Natural killer cell (primary cell): ENCODE results near the gene HAUS8. TPM values are rescaled to one million over a fixed set of nuclear protein-coding genes. Genes with fewer than 3 reads are reported as not detected.

Source experiments
- ATAC-seq, 3 donors: fragments of 150-1000 bp in 2 of 3; fragments of 200-7000 bp in 1 of 3; cut with Tn5 transposase; 1 replicate in 1 of 3; 2 replicates in 2 of 3; pipeline ENCODE4 v1.10.0; 2021; ENCODE audit warnings: mild to moderate bottlenecking in 2 of 3, moderate library complexity in 2 of 3
- DNase-seq, 2 donors: peaks; one replicate each; pipeline versions ENCODE4 v3.0.0 to v3.0.0-alpha.2; 2013 to 2021; ENCODE audit warnings: mixed read lengths in 1 of 2
- H3K27ac ChIP-seq: one replicate; pipeline ENCODE4 v1.5.1; 2013; ENCODE audit warnings: mild to moderate bottlenecking, low read length
- H3K27me3 ChIP-seq: one replicate; pipeline ENCODE4 v1.6.1; 2013; ENCODE audit warnings: low read length; ENCODE audit not compliant: control insufficient read depth, insufficient read depth
- H3K36me3 ChIP-seq: one replicate; pipeline ENCODE4 v1.6.1; 2013; ENCODE audit warnings: low read length; ENCODE audit not compliant: control insufficient read depth, insufficient read depth
- H3K4me1 ChIP-seq: one replicate; pipeline ENCODE4 v1.6.1; 2013; ENCODE audit warnings: low read length; ENCODE audit not compliant: control insufficient read depth, insufficient read depth
- H3K4me3 ChIP-seq: one replicate; pipeline ENCODE4 v1.5.1; 2013; ENCODE audit warnings: low read length
- H3K9me3 ChIP-seq: one replicate; pipeline ENCODE4 v1.6.1; 2013; ENCODE audit warnings: low read length; ENCODE audit not compliant: control insufficient read depth, insufficient read depth
- H3K27ac Mint-ChIP-seq, 2 donors: one replicate each; pipeline ENCODE4 v1.8.0; 2022; ENCODE audit warnings: mild to moderate bottlenecking in 2 of 2, mixed read lengths in 2 of 2, moderate library complexity in 1 of 2
- H3K27me3 Mint-ChIP-seq, 2 donors: one replicate each; pipeline ENCODE4 v1.8.0; 2022; ENCODE audit warnings: low read depth in 2 of 2, mixed read lengths in 2 of 2
- H3K36me3 Mint-ChIP-seq: one replicate; pipeline ENCODE4 v1.8.0; 2022; ENCODE audit warnings: mixed read lengths
- H3K4me1 Mint-ChIP-seq, 2 donors: one replicate each; pipeline ENCODE4 v1.8.0; 2022; ENCODE audit warnings: mixed read lengths in 2 of 2
- H3K4me3 Mint-ChIP-seq: one replicate; pipeline ENCODE4 v1.8.0; 2022; ENCODE audit warnings: mild to moderate bottlenecking, moderate library complexity, mixed read lengths
- H3K9me3 Mint-ChIP-seq, 2 donors: one replicate each; pipeline ENCODE4 v1.8.0; 2022; ENCODE audit warnings: mixed read lengths in 2 of 2
- CTCF ChIP-seq: fragments of 200-600 bp; IDR thresholded peaks from one replicate; pipeline ENCODE4 v1.8.0; 2022; ENCODE audit warnings: antibody characterized with exemption
- WGBS: methylation state at CpG from one replicate; pipeline ENCODE4 v1.1.7; 2013; ENCODE audit warnings: missing lambda C conversion rate; ENCODE audit not compliant: insufficient coverage; 5-methylcytosine and 5-hydroxymethylcytosine counted together
- intact Hi-C: fragments of 100-400 bp; cut with micrococcal nuclease; formaldehyde crosslinking; loops from one replicate; pipeline ENCODE4 v1.14.2; 2022
- total RNA-seq, 4 donors: library from RNA; stranded (reverse); fragments of 120-200 nt in 1 of 4; gene quantifications; one replicate each; pipeline versions ENCODE4 v1.2.3 to v1.2.4, GENCODE V29; 2013 to 2022

Gene HAUS8
- total RNA-seq, 3 donors from 2014 or later (not counting 1 experiment from before 2014, with no cell fraction given): 10.3 to 13.5 (median 10.4) TPM

GRCh38 chr19:17023805-17024204 is 51.4 kb downstream of the HAUS8 start:
- H3K27me3 ChIP-seq: peaks cover 8% of the 10 kb centered on the region
- Mint-ChIP-seq H3K36me3 (no peaks in the 10 kb centered on the region), H3K4me3 (no peak overlapping the region), H3K27ac (no peak overlapping the region), H3K4me1 (peaks cover 7% of the 10 kb centered on the region in 2 donors), H3K9me3 (peaks cover 2 to 6% of the 10 kb centered on the region in 2 donors), H3K27me3 (peaks cover 36 to 52% of the 10 kb centered on the region in 2 donors)
- H3K4me3 ChIP-seq: no peak overlapping the region
- intact Hi-C loops: no loop called here
- H3K27ac ChIP-seq: no peak overlapping the region
- no peak for DNase-seq
- H3K36me3 ChIP-seq: no peaks in the 10 kb centered on the region
- TF ChIP-seq CTCF: no peak
- peaks cover 9% of the 10 kb centered on the region for H3K4me1 ChIP-seq
- peaks cover 12% of the 10 kb centered on the region for H3K9me3 ChIP-seq
- WGBS: 95% methylated on average over 3 of the region's 3 CpGs
- ATAC-seq: no peak

GRCh38 chr19:17022738-17023137 is 52.5 kb downstream of the HAUS8 start:
- H3K36me3 ChIP-seq: no peaks in the 10 kb centered on the region
- peaks cover 12% of the 10 kb centered on the region for H3K9me3 ChIP-seq
- Mint-ChIP-seq H3K4me1 (peaks cover 7% of the 10 kb centered on the region in 2 donors), H3K36me3 (no peaks in the 10 kb centered on the region), H3K4me3 (no peak overlapping the region), H3K9me3 (peaks cover 2 to 6% of the 10 kb centered on the region in 2 donors), H3K27me3 (peaks cover 26 to 41% of the 10 kb centered on the region in 2 donors), H3K27ac (no peak overlapping the region)
- TF ChIP-seq CTCF: no peak
- H3K27ac ChIP-seq: no peak overlapping the region
- peaks cover 8% of the 10 kb centered on the region for H3K27me3 ChIP-seq
- 82% methylated on average over 7 of the region's 7 CpGs for WGBS
- peaks cover 9% of the 10 kb centered on the region for H3K4me1 ChIP-seq
- no peak for DNase-seq
- no peak overlapping the region for H3K4me3 ChIP-seq
- ATAC-seq: no peak
- intact Hi-C loops: no loop called here

GRCh38 chr19:17021793-17022590 is 53.3 kb downstream of the HAUS8 start:
- WGBS: 78% methylated on average over 12 of the region's 12 CpGs
- peaks cover 22 to 40% of the 10 kb centered on the region in 2 donors for H3K27me3 Mint-ChIP-seq
- Histone ChIP-seq H3K27me3 (peaks cover 3% of the 10 kb centered on the region), H3K36me3 (no peaks in the 10 kb centered on the region), H3K9me3 (peaks cover 12% of the 10 kb centered on the region), H3K27ac (no peak overlapping the region), H3K4me3 (no peak overlapping the region), H3K4me1 (peaks cover 9% of the 10 kb centered on the region)
- no peak overlapping the region for H3K27ac Mint-ChIP-seq
- intact Hi-C loops: no loop called here
- H3K4me3 Mint-ChIP-seq: no peak overlapping the region
- no peaks in the 10 kb centered on the region for H3K36me3 Mint-ChIP-seq
- ATAC-seq (no peak), DNase-seq (no peak)
- TF ChIP-seq CTCF: no peak
- H3K9me3 Mint-ChIP-seq: peaks cover 2 to 6% of the 10 kb centered on the region in 2 donors
- H3K4me1 Mint-ChIP-seq: peaks cover 7% of the 10 kb centered on the region in 2 donors
